Measurements from ENCODE around the gene THOC1. TPM values are rescaled to one million over a fixed set of nuclear protein-coding genes. Genes with fewer than 3 reads are reported as not detected.

THOC1 gene
- polyA plus RNA-seq, 4 donors, result 52.8 to 137 (median 84.1) TPM

DNA sequence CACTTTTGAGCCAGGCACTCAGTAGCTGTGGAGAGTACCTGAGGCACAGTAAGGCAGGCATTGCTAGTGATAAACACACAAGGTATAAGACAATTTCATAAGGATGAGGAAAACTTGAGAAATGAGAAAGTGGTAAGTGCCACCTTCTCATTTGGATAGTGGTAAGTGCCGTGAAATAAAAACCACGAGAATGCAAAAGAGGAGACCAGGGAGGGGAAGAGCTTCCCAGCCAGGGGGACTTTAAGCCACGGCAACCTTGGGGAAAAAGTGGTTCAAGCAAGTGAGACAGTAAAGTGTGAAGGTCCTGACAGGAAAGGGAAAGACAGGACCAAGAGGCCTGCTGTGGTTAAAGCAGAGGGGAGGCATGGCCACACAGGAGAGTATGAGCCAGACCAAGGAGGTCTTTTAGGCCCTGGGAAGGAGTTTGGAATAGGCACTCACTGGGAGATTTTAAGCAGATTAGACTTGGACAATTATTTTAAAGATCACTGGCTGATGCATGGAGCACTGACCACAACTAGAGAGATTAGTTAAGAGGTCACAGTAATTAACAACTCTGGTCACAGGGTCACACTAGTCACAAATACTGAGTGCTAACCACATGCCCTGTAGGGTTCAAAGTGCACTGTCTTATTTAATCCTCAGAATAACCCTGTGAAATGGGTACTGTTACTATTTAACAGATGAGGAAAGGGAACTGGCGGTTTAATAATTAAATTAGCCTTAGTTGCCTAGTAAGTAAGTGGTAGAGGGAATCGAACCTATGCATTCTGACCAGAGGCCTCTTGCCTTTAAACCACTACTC is 50.1 kb downstream of the THOC1 start:
- DNase-seq (ENCODE audit: low read depth in 4 of 4, low spot score in 2 of 4), result no peak

DNA sequence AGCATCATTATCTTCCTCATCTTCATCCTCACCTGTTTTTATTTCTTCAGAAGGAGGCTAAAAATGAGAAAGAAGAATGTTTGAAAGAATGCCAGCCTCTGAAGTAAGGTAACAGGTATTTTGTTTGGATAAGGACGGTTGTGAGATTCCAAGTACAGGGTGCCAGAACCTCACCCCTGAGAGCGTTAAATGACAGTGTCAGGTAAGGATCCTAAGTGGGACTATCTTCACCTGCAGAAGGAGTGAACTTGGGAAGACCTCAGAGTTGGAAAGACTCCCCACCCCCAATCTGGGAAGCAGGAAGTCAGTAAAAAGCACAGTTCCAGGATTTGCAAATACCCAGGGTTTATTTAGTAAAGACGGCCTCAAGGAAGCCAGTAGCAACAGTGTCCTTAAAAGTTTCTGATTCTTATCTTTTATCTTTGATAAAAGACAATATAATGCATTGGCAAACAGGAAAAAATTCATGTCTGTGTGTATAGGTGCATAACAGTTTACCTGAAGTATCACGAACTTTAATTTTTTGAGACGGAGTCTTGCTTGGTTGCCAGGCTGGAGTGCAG is 52.3 kb downstream of the THOC1 start:
- no peak for DNase-seq (ENCODE audit: low read depth in 4 of 4, low spot score in 2 of 4)

DNA sequence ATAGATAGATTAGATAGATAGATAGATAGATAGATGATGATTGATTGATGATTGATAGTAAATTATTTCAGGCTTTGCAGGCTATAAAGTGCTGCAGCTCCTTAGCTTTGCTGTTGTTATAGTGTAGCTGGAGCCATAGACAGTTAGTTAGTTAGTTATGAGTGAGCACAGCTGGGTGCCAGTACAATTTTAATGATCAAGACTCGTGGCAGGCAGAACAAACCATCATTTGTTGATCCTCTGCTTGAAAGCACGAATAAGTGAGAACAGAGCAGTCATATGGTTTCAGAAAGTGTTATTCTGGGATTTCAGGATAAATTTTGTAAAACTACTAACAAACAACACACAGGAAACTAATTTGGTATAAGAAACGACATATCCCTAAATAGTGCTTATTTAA is 53.9 kb downstream of the THOC1 start:
- DNase-seq (ENCODE audit: low read depth in 4 of 4, low spot score in 2 of 4), result no peak

DNA sequence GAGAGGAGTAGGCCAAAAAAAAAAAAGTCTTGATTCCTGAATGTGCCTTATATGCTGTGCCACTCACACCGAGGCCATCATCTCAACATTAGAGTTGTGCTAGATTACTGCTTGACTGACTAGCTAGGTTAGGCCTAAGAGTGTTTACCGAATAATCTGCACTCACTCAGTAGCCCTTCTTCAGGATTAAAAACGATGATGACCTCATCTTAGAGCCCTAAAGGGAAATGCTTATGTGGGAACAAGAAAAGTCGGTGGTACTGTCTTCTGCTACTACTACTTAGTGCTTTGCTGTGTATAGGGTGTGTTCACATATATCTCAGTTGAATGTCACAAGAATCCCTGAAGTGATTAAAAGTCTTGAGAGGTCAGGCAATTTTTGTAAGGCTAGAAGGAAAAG is 54.3 kb downstream of the THOC1 start:
- no peak for DNase-seq (ENCODE audit: low read depth in 4 of 4, low spot score in 2 of 4)

DNA sequence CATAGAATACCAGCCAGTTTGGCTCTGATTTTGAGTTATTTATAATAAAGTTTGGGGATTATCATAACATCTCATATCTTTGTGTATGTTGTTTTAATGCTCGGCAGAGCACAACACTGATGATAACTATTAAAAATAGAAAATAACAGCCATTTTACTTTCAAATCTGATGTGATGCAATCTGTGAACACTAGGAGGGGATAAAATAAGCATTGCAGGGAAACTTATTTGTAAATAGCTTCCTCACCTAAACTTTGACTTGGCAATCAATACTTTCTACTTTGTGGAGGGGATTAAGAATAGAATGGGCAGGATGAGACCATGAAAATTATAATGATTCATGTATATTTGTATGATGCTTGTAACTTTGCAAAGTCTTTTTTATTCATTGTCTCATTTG is 55.1 kb downstream of the THOC1 start:
- no peak for DNase-seq (ENCODE audit: low read depth in 4 of 4, low spot score in 2 of 4)

DNA sequence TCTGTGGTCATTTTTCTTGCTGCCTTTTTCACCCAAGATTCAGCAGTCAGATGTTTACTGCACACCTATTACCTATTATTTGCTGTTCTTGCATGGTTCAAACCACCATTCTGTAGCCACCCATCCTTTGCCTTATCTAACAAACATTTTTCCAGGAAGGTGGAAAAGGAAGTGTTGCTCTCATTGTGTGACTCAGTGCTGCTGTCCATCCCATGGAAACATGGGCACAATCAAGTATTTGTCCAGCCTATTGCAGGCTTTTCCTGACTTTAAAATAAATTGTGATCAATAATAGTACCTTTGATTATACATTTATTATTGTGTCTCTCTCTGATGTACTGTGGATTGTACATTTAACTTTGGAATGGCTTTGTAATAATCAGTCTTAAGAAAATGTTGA is 56.3 kb downstream of the THOC1 start:
- DNase-seq (ENCODE audit: low read depth in 4 of 4, low spot score in 2 of 4), result no peak

DNA sequence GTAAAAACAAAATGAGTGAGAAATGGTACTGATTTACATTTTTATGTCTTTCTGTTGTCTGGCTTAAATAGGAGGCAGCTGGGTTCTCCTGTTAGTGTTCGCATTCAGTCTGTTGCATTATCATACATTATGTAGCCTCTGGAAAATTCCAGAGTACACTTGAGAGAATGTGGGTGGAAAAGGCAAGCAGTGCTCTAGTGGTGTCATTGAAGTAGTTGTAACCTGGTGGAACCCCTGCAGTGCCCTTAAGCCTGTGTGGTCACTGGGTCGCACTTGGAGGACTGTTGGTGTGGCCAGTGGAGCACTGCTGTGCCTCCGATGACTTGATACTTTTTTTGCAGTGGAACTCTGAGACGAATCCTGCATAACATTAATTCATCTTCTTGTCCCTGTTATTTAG is 57.1 kb downstream of the THOC1 start:
- no peak for DNase-seq (ENCODE audit: low read depth in 4 of 4, low spot score in 2 of 4)

DNA sequence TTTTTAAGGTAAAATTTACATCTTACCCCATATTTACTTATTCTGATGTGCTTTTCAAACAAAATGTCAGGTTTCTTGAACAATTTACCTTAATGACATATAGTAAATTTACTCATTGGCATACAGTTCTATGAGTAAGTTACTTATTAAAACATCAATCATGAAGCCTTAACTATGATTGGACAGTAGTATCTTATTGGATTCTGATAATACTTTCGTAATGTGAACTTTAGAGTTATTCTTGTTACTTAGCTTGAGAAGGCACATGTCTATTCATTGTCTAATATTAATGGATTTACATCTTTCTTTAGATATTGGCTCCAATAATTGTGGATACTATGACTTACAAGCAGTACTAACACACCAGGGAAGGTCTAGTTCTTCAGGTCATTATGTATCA is 57.8 kb downstream of the THOC1 start:
- no peak for DNase-seq (ENCODE audit: low read depth in 4 of 4, low spot score in 2 of 4)

DNA sequence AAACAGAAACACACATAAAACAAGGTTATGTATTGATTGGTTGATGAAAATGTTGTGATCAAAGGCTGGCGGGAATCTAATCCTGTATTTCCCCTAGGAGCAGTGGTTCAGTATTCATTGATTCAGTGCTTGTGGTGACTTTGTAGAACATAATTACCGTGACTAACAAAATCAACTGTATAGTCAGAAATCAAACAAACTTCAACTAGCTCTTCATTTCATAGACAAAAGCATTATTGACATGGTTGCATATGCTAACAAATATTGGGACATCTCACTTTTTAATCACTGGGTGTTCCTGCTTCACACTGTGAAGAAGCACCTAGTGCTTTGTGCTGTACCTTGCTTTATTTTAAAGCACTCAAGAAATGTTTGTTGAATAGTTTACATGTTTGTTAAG is 68.1 kb downstream of the THOC1 start:
- no peak for DNase-seq (ENCODE audit: low read depth in 4 of 4, low spot score in 2 of 4)

DNA sequence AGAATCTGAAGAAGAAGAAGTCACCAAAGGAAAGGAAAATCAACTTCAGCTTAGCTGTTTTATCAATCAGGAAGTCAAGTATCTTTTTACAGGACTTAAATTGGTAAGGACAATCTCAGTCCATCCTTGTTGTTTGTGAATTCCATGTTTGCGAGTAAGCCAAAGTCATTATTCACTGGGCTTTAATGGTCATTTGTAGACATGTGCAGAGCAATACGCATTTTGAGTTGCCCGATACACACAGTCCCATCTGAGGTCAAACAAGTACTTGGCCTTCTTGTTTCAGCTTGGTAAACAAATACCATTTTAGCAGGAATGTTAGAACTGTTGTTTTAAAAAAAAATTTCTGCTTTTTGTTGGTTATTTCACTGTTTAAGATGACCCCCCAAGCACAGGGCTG is 68.6 kb downstream of the THOC1 start:
- no peak for DNase-seq (ENCODE audit: low read depth in 4 of 4, low spot score in 2 of 4)

DNA sequence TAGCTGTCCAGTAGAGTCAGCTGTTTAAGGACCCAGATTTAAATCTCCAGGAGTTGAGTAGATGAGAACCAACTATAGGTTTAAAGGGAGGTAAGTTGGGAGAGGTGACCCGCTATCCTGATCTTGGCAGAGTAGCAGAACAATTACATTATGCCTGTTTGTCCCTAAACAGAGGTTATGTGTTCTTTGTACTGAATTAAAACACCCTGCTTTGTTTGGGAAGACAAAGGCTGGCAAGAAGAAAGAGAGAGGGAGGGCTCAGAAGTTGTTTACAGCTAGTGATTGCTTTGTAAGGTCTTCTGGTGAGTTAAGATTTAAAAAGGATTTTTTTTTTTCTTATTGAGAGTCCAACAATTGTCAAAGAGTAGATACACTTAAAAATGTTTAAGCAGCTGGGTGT is 72.2 kb downstream of the THOC1 start:
- DNase-seq (ENCODE audit: low read depth in 4 of 4, low spot score in 2 of 4), result no peak

DNA sequence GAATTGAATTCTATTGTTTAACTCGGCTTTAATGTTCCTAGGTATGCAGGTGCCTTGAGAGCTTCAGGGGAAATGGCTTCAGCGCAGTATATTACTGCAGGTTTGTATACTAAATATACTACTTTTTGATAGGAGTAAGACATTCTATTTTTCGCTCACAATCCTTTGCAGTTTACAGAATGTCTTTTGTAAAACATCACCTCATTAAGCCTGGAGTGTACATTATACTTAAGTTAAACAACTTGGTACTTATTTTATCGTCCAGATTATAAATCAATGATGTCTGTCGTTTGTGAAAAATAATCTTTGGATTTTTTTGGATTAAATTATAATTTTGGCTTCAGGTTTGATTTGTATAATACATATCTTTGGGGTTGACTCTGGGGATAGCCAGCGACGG is 75.0 kb downstream of the THOC1 start:
- DNase-seq (ENCODE audit: low read depth in 4 of 4, low spot score in 2 of 4), result no peak

DNA sequence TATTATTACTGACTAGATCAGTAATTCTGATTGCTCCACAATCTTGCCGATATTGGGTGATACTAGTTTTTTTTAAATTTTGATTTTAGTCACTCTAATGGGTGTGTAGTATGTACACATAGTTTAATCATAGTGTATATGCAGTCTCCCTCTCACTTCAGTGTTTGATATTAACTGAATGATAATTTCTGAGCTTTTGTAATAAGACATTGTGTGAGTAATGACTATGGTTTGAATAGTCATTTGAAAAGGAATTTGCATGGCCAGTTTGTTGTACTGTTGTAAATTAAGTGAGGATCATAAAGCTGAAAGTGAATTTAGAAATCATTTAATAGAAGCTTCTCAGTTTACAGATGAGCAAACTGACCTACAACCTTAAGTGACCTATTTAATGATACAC is 76.1 kb downstream of the THOC1 start:
- no peak for DNase-seq (ENCODE audit: low read depth in 4 of 4, low spot score in 2 of 4)

DNA sequence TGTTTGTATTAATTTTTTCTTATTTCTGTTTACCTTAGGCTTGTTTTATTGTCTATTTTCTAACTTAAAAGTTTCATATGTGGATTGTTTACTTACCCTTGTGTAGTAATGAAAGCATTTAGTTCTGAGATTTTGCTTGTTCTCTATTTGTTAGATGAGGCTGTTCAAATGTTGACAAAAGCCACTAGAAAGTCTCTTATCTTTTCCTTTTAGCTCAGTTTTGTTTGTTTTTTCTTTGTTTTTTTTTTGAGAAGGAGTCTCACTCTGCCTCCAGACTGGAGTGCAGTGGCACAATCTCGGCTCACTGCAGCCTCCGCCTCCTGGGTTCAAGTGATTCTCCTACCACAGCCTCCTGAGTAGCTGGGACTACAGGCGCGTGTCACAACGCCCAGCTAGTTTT is 78.6 kb downstream of the THOC1 start:
- DNase-seq (ENCODE audit: low read depth in 4 of 4, low spot score in 2 of 4), result no peak

DNA sequence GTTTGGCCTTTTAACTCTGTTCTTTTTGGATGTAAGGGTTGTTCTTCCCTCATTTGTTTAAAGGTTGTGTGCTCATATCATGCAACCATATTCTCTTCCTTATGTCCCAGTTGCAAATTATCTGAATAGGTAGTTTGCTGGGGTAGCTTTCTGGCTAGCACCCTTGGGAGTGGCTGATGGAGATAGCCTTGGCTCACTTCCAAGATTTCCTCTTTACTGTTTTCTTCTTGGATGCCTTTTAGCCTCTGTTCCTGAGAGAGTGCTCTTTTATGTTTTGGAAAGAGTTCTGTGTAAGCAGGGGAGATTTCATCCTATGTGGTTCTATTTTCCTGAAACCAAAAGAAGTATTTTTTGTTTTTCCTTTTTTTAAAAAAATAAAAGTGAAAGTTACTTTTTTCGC is 84.1 kb downstream of the THOC1 start:
- no peak for DNase-seq (ENCODE audit: low read depth in 4 of 4, low spot score in 2 of 4)

DNA sequence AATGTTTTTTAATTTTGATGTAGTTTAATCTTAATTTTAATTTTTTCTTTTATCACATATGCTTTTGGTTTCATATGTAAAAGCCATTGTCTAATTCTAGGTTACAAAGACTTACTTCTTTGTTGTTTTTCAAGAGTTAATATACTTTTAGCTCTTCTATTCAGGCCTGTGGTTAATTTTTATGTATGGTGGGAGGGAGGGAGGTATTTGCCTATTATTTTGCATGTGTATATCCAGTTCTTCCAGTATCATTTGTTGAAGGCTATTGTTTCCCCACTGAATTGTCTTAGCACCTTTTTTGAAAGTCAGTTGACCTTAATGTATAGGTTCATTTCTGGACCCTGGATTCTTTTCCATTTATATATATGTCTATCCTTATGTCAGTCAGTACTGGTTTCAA is 86.1 kb downstream of the THOC1 start:
- DNase-seq (ENCODE audit: low read depth in 4 of 4, low spot score in 2 of 4), result no peak

DNA sequence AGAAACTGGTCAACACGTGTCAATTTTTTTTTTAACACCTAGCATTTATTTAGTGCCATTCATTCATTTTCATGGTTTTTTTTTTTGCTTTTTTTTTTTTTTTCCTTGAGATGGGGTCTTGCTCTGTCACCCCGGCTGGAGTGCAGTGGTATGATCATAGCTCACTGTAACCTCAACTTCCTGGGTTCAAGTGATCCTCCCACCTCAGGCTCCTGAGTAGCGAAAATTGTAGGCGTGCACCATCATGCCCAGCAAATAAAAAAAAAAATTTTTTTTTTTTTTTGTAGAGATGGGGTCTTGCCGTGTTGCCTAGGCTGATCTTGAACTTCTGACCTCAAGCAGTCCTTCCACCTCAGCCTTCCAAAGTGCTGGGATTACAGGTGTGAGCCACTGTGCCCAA is 88.3 kb downstream of the THOC1 start:
- DNase-seq (ENCODE audit: low read depth in 4 of 4, low spot score in 2 of 4), result no peak

DNA sequence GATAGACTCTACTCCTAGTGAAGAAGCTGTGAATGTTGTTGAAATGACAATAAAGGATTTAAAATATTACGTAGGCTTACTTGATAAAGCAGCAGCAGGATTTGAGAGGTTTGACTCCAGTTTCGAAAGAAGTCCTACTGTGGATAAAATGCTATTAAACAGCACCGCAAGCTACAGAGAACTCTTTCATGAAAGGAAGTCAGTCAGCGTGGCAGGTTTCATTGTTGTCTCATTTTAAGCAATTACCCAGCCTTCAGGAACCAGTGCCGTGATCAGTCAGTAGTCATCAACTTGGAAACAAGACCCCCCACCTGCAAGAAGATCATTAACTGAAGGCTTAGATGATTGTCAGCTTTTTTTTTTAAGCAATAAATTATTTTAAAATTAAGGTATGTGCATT is 95.5 kb downstream of the THOC1 start:
- no peak for DNase-seq (ENCODE audit: low read depth in 4 of 4, low spot score in 2 of 4)

Other genes starting within 250 kb of the THOC1 start
- 1 to 10 TPM in 1 of 4 donors, under 1 TPM in 3; 0.52 to 1.4 (median 0.80) TPM for gene TUBB8B, start 218.4 kb downstream of the THOC1 start, polyA plus RNA-seq (ENCODE audit: insufficient read length in 4 of 4)
- 10 to 100 TPM; 52.9 to 63.9 (median 59.5) TPM for gene USP14, start 109.5 kb downstream of the THOC1 start, polyA plus RNA-seq (ENCODE audit: insufficient read length in 4 of 4)
- gene COLEC12, start 232.7 kb upstream of the THOC1 start, polyA plus RNA-seq (ENCODE audit: insufficient read length in 4 of 4), result 10 to 100 TPM; 23.6 to 35.2 (median 27.0) TPM

Measured in left renal cortex interstitium (tissue), 4 donors.